ENCODE measurements around the gene GNA12. TPM values are rescaled to one million over a fixed set of nuclear protein-coding genes. Genes with fewer than 3 reads are reported as not detected.
"Not testable (repeated sequence)": the region's sequence is repeated elsewhere in the genome, so short reads cannot be mapped to it uniquely, and the experiment has no call there.

Gene GNA12
- total RNA-seq, 1 donor from 2014 or later = 68.6 TPM

- Mint-ChIP-seq H3K4me3 (ENCODE audit: low read depth) (no peak overlapping the region), H3K36me3 (ENCODE audit: insufficient read depth) (peaks cover 16% of the 10 kb centered on the region), H3K9me3 (ENCODE audit: low read depth) (peaks cover 6% of the 10 kb centered on the region), H3K4me1 (ENCODE audit: low read depth) (no peaks in the 10 kb centered on the region), H3K27ac (no peak overlapping the region), H3K27me3 (no peaks in the 10 kb centered on the region)
- TF ChIP-seq CTCF (IDR thresholded peaks at IDR 0.05; ENCODE audit: unreplicated experiment) = no peak
- DNase-seq (ENCODE audit: low spot score, unreplicated experiment) = no peak
Observed at GRCh38 chr7:2738766-2739549, 105.2 kb downstream of the GNA12 start.

- Mint-ChIP-seq H3K27me3 (no peaks in the 10 kb centered on the region), H3K36me3 (ENCODE audit: insufficient read depth) (peaks cover 14% of the 10 kb centered on the region), H3K27ac (no peak overlapping the region), H3K9me3 (ENCODE audit: low read depth) (peaks cover 3% of the 10 kb centered on the region), H3K4me3 (ENCODE audit: low read depth) (no peak overlapping the region), H3K4me1 (ENCODE audit: low read depth) (peaks cover 5% of the 10 kb centered on the region)
- no peak for DNase-seq (ENCODE audit: low spot score, unreplicated experiment)
- TF ChIP-seq CTCF (IDR thresholded peaks at IDR 0.05; ENCODE audit: unreplicated experiment) = no peak
Observed at GRCh38 chr7:2737771-2738540, 106.2 kb downstream of the GNA12 start.

GRCh38 chr7:2737005-2737743 lies 106.9 kb downstream of the GNA12 start:
- H3K4me1 Mint-ChIP-seq (ENCODE audit: low read depth); H3K9me3 Mint-ChIP-seq (ENCODE audit: low read depth): not testable (repeated sequence)

GRCh38 chr7:2736411-2736914 lies 107.6 kb downstream of the GNA12 start:
- DNase-seq (ENCODE audit: low spot score, unreplicated experiment) = no peak

More at GRCh38 chr7:2737005-2737743, 106.9 kb downstream of the GNA12 start:
- H3K4me3 Mint-ChIP-seq (ENCODE audit: low read depth); DNase-seq (ENCODE audit: low spot score, unreplicated experiment); H3K27ac Mint-ChIP-seq; H3K27me3 Mint-ChIP-seq: not testable (repeated sequence)
- H3K36me3 Mint-ChIP-seq (ENCODE audit: insufficient read depth) = peaks cover 11% of the 10 kb centered on the region

GRCh38 chr7:2735744-2736143 lies 108.4 kb downstream of the GNA12 start:
- H3K4me1 Mint-ChIP-seq (ENCODE audit: low read depth) = peaks cover 5% of the 10 kb centered on the region
- DNase-seq (ENCODE audit: low spot score, unreplicated experiment) = no peak
- H3K27ac Mint-ChIP-seq = no peak overlapping the region
- H3K27me3 Mint-ChIP-seq = no peaks in the 10 kb centered on the region
- H3K36me3 Mint-ChIP-seq (ENCODE audit: insufficient read depth) = peaks cover 18% of the 10 kb centered on the region
- no peak overlapping the region for H3K4me3 Mint-ChIP-seq (ENCODE audit: low read depth)
- TF ChIP-seq CTCF (IDR thresholded peaks at IDR 0.05; ENCODE audit: unreplicated experiment) = no peak
- no peaks in the 10 kb centered on the region for H3K9me3 Mint-ChIP-seq (ENCODE audit: low read depth)

More at GRCh38 chr7:2736411-2736914, 107.6 kb downstream of the GNA12 start:
- Mint-ChIP-seq H3K27ac (no peak overlapping the region), H3K4me3 (ENCODE audit: low read depth) (no peak overlapping the region), H3K36me3 (ENCODE audit: insufficient read depth) (peaks cover 12% of the 10 kb centered on the region), H3K4me1 (ENCODE audit: low read depth) (peaks cover 5% of the 10 kb centered on the region), H3K9me3 (ENCODE audit: low read depth) (no peaks in the 10 kb centered on the region), H3K27me3 (no peaks in the 10 kb centered on the region)
- no peak for TF ChIP-seq CTCF (IDR thresholded peaks at IDR 0.05; ENCODE audit: unreplicated experiment)

Measured in progenitor cell of endocrine pancreas (in vitro differentiated cells).